KMS-11 (cell line): ENCODE results near the gene C17orf50.

Experiments used
- H2AFZ ChIP-seq: fragments of 200-600 bp; sonication (generic); 2 replicates; pipeline ENCODE4 v1.6.1; 2016; ENCODE audit warnings: antibody characterized with exemption, mixed run types, low read depth
- H3K27ac ChIP-seq: fragments of 200-600 bp; sonication (generic); 2 replicates; pipeline ENCODE4 v1.6.1; 2016; ENCODE audit warnings: mild to moderate bottlenecking, mixed run types
- H3K27me3 ChIP-seq: fragments of 200-600 bp; sonication (generic); 2 replicates; pipeline ENCODE4 v1.6.1; 2017; ENCODE audit warnings: mild to moderate bottlenecking, low read depth, mixed run types, moderate library complexity; ENCODE audit not compliant: insufficient read depth
- H3K36me3 ChIP-seq: fragments of 200-600 bp; sonication (generic); 2 replicates; pipeline ENCODE4 v1.6.1; 2017; ENCODE audit warnings: mild to moderate bottlenecking, mixed run types; ENCODE audit not compliant: insufficient read depth
- H3K4me1 ChIP-seq: fragments of 200-600 bp; sonication (generic); 2 replicates; pipeline ENCODE4 v1.6.1; 2016; ENCODE audit warnings: mild to moderate bottlenecking, low read depth, mixed run types; ENCODE audit not compliant: poor library complexity, severe bottlenecking
- H3K4me2 ChIP-seq: fragments of 200-600 bp; sonication (generic); 2 replicates; pipeline ENCODE4 v1.7.0; 2016; ENCODE audit warnings: mild to moderate bottlenecking, mixed run types
- H3K4me3 ChIP-seq: fragments of 200-600 bp; sonication (generic); IDR thresholded peaks from 2 replicates; pipeline ENCODE4 v1.6.1; 2017; ENCODE audit warnings: low read depth, low read length, mixed read lengths; ENCODE audit not compliant: insufficient read depth
- H3K79me2 ChIP-seq: fragments of 200-600 bp; sonication (generic); 2 replicates; pipeline ENCODE4 v1.6.1; 2016; ENCODE audit warnings: low read depth, mixed run types; ENCODE audit not compliant: insufficient read depth
- H3K9ac ChIP-seq: fragments of 200-600 bp; sonication (generic); 2 replicates; pipeline ENCODE4 v1.6.1; 2016; ENCODE audit warnings: mild to moderate bottlenecking, mixed run types
- H4K20me1 ChIP-seq: fragments of 200-600 bp; sonication (generic); 2 replicates; pipeline ENCODE4 v1.6.1; 2016; ENCODE audit warnings: mild to moderate bottlenecking, mixed run types; ENCODE audit not compliant: insufficient read depth
- TF ChIP-seq, protein P1 (sequence below): fragments of 200-600 bp; sonication (generic); conservative IDR thresholded peaks from 2 replicates; pipeline ENCODE4 v1.6.1; 2017; ENCODE audit warnings: low read depth, mild to moderate bottlenecking, antibody characterized with exemption, low read length, moderate library complexity, mixed read lengths

Gene C17orf50

DNA sequence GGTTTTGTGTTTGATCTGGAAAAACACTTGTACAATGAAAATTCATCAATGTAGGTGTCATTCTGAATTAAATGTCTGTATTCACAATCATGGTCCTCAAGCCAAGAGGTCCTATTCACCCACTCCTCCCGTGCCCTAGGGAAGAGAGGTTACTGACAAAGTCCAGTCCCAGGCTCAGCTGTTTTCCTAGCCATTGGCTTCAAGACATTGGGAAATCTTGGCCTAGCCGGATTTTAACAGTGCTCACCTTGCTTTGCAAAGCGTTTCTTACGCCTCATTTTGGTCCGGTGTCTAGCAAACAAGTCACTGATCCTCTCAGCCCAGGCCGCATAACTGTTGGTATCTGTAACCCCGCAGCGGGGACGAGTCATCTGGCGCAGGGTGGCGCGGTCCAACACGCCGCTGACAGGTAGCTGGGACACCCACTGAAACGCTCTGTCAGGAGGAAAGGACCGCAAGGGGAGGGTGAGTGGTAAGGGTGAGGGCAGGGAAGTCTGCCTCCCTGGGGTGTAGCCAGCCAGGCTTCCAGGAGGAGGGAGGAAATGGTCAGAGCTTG is 18.0 kb downstream of the C17orf50 start:
- TF ChIP-seq, protein P1, sequence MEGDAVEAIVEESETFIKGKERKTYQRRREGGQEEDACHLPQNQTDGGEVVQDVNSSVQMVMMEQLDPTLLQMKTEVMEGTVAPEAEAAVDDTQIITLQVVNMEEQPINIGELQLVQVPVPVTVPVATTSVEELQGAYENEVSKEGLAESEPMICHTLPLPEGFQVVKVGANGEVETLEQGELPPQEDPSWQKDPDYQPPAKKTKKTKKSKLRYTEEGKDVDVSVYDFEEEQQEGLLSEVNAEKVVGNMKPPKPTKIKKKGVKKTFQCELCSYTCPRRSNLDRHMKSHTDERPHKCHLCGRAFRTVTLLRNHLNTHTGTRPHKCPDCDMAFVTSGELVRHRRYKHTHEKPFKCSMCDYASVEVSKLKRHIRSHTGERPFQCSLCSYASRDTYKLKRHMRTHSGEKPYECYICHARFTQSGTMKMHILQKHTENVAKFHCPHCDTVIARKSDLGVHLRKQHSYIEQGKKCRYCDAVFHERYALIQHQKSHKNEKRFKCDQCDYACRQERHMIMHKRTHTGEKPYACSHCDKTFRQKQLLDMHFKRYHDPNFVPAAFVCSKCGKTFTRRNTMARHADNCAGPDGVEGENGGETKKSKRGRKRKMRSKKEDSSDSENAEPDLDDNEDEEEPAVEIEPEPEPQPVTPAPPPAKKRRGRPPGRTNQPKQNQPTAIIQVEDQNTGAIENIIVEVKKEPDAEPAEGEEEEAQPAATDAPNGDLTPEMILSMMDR = no peak
- H3K27me3 ChIP-seq = no peaks in the 10 kb centered on the region
- H4K20me1 ChIP-seq = no peaks in the 10 kb centered on the region
- H3K9ac ChIP-seq = no peak overlapping the region
- no peak overlapping the region for H3K4me3 ChIP-seq
- H3K36me3 ChIP-seq = no peaks in the 10 kb centered on the region
- no peak overlapping the region for H2AFZ ChIP-seq
- H3K4me2 ChIP-seq = no peak overlapping the region
- no peak overlapping the region for H3K27ac ChIP-seq
- no peaks in the 10 kb centered on the region for H3K4me1 ChIP-seq
- H3K79me2 ChIP-seq = no peaks in the 10 kb centered on the region

DNA sequence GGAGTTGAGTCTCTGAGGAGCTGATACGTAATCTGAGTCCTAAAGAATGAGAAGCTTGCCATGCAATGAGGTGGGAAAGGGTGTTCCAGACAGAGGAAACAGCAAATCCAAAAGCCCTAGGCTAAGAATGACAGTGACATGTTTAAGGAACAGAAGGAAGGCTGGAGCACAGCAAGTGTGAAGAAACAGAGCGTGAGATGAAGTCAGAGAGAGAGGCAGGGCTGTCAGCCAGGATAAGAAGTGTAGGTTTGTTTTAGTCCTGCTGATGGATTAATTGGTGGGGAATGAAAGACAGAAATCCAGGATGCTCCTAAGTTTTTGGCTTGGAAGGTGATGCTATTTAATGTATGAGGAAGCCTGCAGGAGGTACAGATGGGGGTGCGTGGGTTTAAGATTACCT is 20.3 kb downstream of the C17orf50 start:
- Histone ChIP-seq H3K4me2 (no peak overlapping the region), H4K20me1 (no peaks in the 10 kb centered on the region), H3K36me3 (no peaks in the 10 kb centered on the region), H3K27me3 (no peaks in the 10 kb centered on the region), H2AFZ (no peak overlapping the region), H3K9ac (no peak overlapping the region), H3K79me2 (no peaks in the 10 kb centered on the region), H3K4me1 (no peaks in the 10 kb centered on the region), H3K27ac (no peak overlapping the region), H3K4me3 (no peak overlapping the region)
- TF ChIP-seq, protein P1 = no peak

DNA sequence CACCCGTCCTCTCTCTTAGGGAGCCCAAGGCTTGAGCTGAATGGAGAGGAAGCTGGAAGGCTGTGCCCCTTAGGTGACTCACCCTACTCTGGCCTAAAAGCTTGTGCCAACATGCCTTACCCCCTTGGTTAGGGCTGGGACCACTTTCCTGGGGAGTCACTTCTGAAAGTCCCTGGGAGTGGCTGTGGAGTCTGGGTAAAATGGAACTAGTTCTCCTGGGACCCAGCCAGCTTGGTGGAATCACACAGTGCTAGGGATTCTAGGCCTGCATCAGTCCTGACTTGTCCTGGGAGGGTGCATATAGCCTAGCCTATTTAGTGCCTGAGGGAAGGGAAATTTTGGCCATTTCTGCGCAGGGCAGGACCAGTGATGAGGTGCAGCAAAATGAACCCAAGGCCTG is 24.2 kb downstream of the C17orf50 start:
- Histone ChIP-seq H4K20me1 (no peaks in the 10 kb centered on the region), H3K4me3 (no peak overlapping the region), H2AFZ (no peak overlapping the region), H3K79me2 (no peaks in the 10 kb centered on the region), H3K27ac (no peak overlapping the region), H3K9ac (no peak overlapping the region), H3K4me1 (no peaks in the 10 kb centered on the region), H3K27me3 (no peaks in the 10 kb centered on the region), H3K4me2 (no peak overlapping the region), H3K36me3 (no peaks in the 10 kb centered on the region)
- TF ChIP-seq, protein P1 = no peak

DNA sequence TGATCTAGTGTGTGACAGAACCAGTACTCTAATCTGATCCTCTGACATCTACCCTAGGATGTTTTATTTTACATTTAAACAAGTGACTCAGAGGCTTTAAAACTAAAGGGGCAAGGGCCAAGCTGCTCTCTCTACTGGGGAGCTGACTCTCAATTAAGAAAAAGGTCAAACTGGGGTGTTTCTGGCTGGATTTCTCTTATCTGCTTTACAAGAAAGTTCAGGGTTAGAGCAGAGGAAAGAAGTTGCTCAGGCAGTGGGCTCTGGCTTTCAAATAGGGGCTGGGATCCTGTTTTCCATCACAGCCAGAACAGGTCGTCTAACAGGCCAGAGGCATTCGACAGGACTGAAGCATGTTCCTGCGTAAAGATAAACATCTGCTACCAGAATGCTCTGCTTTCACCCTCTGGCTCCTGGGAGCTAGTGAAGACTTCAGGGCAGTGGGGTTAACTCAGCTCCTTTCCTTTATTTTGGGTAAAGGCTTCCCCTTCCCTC is 26.3 kb downstream of the C17orf50 start:
- TF ChIP-seq, protein P1 = no peak
- Histone ChIP-seq H3K27ac (no peak overlapping the region), H2AFZ (no peak overlapping the region), H3K4me3 (no peak overlapping the region), H3K36me3 (no peaks in the 10 kb centered on the region), H3K4me2 (no peak overlapping the region), H3K9ac (no peak overlapping the region), H3K79me2 (no peaks in the 10 kb centered on the region), H3K27me3 (no peaks in the 10 kb centered on the region), H3K4me1 (no peaks in the 10 kb centered on the region), H4K20me1 (no peaks in the 10 kb centered on the region)
